NCI-H1092 treated with DMSO at 0.1 percent for 48 hours (cell line): ENCODE data around the gene CDKN1C.

ENCODE experiments used
- DNase-seq: peaks from one replicate; lab custom pipeline; 2025; lab: John Stamatoyannopoulos, UW

Gene CDKN1C

GRCh38 chr11:2923446-2924375 lies 38.1 kb upstream of the CDKN1C start:
- DNase-seq, result no peak

DNA sequence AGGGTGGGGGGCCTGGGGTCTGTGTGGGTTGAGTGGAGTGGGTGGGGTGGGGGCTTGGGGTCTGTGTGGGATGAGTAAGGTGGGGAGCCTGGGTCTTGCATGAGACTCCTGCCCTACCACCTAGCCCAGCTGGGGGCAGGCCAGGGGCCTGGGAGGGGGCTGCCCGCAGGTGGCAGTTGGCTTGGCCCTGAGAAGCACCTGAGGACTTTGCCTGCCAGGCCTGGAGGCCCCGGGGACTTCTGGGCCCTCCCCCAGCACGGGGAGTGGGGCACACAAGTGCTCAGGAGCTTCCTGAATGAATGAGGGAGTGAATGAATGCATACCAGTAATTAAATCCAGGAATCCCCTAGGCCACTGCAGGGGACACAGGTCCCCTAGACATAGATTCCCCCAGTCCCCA lies 37.1 kb upstream of the CDKN1C start:
- no peak for DNase-seq

- no peak for DNase-seq
These were observed 36.3 kb upstream of the CDKN1C start for GRCh38 chr11:2921742-2922493.

GRCh38 chr11:2921261-2921660 lies 35.7 kb upstream of the CDKN1C start:
- DNase-seq, result no peak

- no peak for DNase-seq
These were observed 34.8 kb upstream of the CDKN1C start for GRCh38 chr11:2920343-2920742.

GRCh38 chr11:2919837-2920236 lies 34.3 kb upstream of the CDKN1C start:
- DNase-seq, result no peak

DNA sequence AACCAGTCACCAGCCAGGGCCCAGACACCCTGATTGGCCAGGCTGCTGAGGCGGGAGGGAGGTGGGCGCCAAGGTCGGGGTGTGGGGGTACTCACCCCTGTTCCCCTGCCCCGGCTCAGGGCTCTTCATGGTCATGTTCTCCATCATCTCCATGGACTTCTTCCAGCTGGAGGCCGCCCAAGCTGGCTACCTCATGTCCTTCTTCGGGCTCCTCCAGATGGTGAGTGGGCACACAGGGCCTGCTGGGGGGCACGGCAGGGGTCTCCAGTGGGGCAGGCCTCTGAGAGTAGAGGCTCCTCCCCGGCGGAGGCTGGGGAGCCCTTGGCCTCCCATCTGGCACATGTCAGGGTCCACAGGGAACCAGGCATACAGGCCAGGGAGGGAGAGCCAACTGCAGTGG lies 33.6 kb upstream of the CDKN1C start:
- DNase-seq, result no peak

- DNase-seq, result no peak
These were observed 32.4 kb upstream of the CDKN1C start for GRCh38 chr11:2917842-2918490.

DNA sequence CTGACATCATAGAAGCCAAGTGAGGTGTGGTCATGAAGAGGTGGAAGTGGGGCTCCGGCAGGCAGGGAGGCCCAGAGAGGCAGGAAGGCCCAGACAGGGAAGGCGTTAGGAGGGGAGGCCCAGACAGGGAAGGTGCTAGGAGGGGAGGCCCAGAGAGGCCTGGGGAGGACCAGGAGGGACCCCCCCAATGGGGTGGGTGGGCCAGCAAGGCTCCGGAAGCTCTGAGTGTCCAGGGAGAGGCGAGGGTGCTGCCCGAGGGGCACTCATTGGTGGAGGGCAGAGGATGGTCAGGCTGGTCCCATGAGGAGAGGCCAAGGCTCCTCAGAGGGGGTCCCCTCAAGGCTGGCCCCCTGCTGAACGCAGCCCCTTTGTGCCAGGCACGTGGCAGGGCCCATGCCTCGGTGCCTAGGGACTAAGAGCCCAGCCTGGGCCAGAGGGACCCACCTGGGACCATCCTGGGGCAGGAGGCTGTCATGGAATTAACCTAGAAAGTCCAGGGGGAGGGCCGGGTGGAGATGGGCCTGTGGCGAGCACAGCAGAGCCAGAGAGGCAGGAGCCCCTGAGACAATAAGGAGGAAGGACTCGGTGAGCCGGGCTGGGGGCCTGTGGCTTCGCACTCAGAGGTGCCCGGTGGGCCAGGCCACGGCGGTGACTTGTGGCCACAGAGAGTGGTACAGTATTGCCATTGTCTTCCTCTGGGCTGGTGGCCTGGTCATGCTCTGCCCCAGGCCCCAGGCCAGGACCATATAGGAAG lies 31.5 kb upstream of the CDKN1C start:
- DNase-seq, result no peak

- no peak for DNase-seq
These were observed 30.7 kb upstream of the CDKN1C start for GRCh38 chr11:2916114-2916891.

DNA sequence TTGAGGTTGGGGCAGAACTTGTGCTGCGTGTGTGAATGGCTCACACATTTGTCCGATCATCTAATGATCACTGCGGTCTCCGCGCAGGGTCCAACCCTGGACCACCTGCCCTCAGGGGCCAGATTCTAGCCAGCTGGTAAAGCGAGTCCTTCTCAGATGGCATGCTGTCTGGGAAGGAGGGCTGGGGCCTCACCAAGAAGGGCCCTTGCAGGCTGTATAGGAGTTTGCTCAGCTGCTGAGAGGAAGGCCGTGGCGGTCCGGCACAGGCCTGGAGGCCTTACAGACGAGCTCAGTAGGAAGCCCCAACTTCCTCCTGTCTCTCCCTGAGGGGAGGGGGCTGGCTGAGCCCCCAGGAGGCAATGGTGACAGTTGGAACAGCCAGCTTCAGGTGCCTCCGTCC lies 29.9 kb upstream of the CDKN1C start:
- DNase-seq, result no peak

DNA sequence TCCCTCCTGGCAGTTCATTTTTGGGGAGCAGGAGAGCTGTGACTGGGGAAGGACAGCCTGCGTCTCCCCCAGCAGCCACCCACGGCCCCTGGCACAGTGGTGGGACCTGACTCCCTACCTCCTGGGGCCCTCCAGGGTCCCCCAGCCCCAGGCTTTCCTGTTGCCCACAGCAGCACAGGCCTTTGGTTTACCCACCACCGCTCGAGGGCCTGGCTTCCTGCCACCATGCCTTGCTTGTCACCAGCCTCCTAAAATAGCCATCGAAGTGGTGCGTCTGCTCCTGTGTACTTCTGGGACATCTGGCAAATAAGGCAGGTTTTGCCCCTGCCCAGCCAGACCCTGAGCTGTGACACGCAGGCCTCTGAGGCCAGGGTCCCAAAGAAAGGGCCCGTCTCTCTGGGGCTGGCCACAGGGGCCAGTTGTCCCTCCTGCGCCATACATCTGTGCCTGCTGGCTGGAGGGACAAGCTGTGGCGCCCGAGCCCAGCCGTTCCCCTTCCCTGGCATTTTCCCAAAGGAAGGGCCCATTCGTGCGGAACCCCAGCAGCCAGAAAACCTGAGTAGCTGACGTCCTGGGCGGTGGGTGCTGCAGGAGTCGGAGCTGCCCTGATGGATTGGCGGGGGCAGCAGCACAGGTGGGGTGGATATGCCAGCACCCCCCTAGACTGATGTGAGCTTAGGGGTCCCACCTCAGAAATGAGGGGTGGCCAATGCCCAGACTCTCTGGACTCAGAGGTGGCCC lies 29.1 kb upstream of the CDKN1C start:
- DNase-seq, result peak; percentile 55

GRCh38 chr11:2913776-2914175 lies 28.2 kb upstream of the CDKN1C start:
- DNase-seq, result no peak

DNA sequence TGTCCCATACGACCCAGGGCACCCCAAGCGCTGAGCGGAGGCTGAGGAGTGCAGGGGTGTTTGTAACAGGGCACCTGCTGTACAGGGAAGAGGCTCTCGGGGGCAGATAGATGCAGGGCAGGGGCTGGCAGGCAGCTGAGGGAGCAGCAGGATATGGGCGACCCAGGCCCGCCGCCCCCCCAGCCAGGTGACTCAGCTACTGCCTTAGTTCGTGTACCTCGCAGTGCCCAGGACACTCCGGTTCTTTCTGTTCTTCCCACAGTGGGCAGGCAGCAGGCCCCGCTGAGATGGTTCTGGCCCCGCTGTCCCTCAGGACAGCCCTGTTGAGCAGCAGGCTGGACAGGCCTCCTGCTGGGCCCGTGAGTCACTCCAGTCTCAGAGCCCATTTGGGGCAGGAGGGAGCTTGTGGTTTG lies 27.4 kb upstream of the CDKN1C start:
- DNase-seq, result no peak

DNA sequence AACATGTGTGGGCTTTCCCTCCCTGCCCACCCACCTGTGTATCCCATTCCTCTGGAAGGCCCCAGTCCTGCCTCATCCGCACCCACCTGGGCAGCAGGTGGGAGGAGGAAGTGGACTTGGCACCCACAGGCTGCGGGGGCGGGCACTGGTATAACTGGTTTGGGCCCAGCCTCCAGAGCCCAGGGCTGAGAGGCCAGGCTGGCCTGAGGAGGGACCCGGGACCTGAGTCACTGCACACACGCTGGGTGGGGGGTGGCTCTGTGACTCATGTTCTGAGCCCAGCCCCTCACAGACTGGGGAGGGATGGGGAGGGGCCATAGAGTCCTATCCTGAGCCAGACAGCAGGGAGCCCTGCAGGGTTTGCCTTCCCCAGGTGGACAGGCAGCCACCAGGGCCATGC lies 26.9 kb upstream of the CDKN1C start:
- DNase-seq, result no peak

DNA sequence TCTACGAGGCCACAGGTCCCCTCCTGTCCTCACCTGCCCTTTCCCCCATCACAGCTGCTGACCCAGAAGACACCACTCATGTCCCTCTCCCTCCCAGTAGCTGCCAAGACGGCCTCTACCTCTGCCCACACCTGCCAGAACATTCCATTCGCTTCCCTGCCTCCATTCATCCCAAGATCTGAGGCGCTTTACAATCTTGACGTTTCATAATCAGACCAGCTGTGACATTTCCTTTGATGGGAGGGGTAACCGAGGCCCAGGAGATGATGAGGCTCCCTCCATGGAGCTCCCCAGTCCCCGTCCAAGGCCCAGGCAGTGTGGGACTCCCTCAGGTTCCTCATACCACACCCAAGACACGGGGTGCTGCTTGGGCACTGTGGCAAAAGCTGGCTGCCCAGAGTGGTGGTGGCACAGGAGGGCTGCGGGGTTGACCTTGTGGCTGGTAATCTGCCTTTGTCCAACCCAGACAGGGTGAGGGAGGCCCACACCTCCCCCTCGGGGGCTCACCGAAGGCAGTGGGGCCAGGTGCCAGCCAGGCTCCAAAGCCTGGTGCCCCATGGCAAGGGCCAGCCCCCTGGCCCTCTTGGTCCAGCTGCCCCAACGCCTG lies 26.3 kb upstream of the CDKN1C start:
- DNase-seq, result no peak

GRCh38 chr11:2911088-2911784 lies 25.7 kb upstream of the CDKN1C start:
- DNase-seq, result no peak

GRCh38 chr11:2910401-2910955 lies 24.9 kb upstream of the CDKN1C start:
- DNase-seq, result no peak
